Lower leg skin (tissue), 4 donors: ENCODE results near the gene RNF34. TPM values are rescaled to one million over a fixed set of nuclear protein-coding genes. Genes with fewer than 3 reads are reported as not detected.

Experiments used
- DNase-seq, 2 donors: peaks; one replicate each; pipeline ENCODE4 v3.0.0-alpha.2; 2019; ENCODE audit warnings: low spot score in 2 of 2
- H3K4me3 ChIP-seq: fragments of 200-600 bp; sonication (generic); 2 replicates; pipeline ENCODE4 v1.5.1; 2017; ENCODE audit warnings: mild to moderate bottlenecking, low read depth; ENCODE audit not compliant: poor library complexity, severe bottlenecking
- CTCF ChIP-seq, 3 donors: fragments of 450-650 bp; IDR thresholded peaks; one replicate each; pipeline ENCODE4 v1.5.1; 2016; ENCODE audit warnings: antibody characterized with exemption in 3 of 3, mild to moderate bottlenecking in 3 of 3, moderate library complexity in 2 of 3
- POLR2A ChIP-seq, 2 donors: fragments of 450-650 bp; IDR thresholded peaks; one replicate each; pipeline ENCODE4 v1.6.1; 2016 to 2017; ENCODE audit warnings: antibody characterized with exemption in 2 of 2, mild to moderate bottlenecking in 1 of 2, moderate library complexity in 1 of 2
- WGBS, 2 donors: methylation state at CpG; one replicate each; pipeline ENCODE4 v1.1.5; 2018; 5-methylcytosine and 5-hydroxymethylcytosine counted together
- intact Hi-C: fragments of 100-400 bp; cut with DNase I; formaldehyde crosslinking; loops from one replicate; pipeline ENCODE4 v1.15.0; 2023; ENCODE audit warnings: low total_unique reads
- total RNA-seq, 4 donors: library from RNA; depleted of rRNA; stranded (reverse); fragments of >200 nt; gene quantifications; one replicate each; pipeline ENCODE4 v1.1.0, GENCODE V29; 2016

RNF34 gene
- total RNA-seq: 10 to 100 TPM; 18.9 to 32.1 (median 25.8) TPM

- DNase-seq: peak; percentile 98 to 100
- peak within 1 kb of the TSS; percentile 89 for H3K4me3 ChIP-seq
- intact Hi-C loops: no loop called here
- TF ChIP-seq POLR2A (IDR thresholded peaks at IDR 0.05) (peak in 1 of 2 donors; percentile 24), CTCF (IDR thresholded peaks at IDR 0.05) (no peak)
- 0 to 1% methylated on average over 61 to 62 of the region's 77 CpGs for WGBS, 2 donors
These were observed at the start of gene RNF34 for GRCh38 chr12:121399391-121400331. Gene RNF34 (plus strand): TSS chr12:121400118. CDS start chr12:121400213, 95 bp downstream.

GRCh38 chr12:121351820-121352681 is 47.9 kb upstream of the RNF34 start, which contains the start of gene ANAPC5:
Gene ANAPC5 (minus strand): TSS chr12:121352411. CDS start chr12:121352340, 71 bp downstream.
- no peak for TF ChIP-seq CTCF (IDR thresholded peaks at IDR 0.05)
- TF ChIP-seq POLR2A (IDR thresholded peaks at IDR 0.05): no peak
- intact Hi-C loops: no loop called here
- peak; percentile 97 to 98 for DNase-seq

GRCh38 chr12:121352682-121353018 is 47.3 kb upstream of the RNF34 start:
- intact Hi-C loops: no loop called here
- WGBS, 2 donors: 0% methylated on average over 12 of the region's 12 CpGs
- no peak overlapping the region for H3K4me3 ChIP-seq
- TF ChIP-seq POLR2A (IDR thresholded peaks at IDR 0.05) (no peak), CTCF (IDR thresholded peaks at IDR 0.05) (no peak)
- no peak for DNase-seq

More at GRCh38 chr12:121351820-121352681, 47.9 kb upstream of the RNF34 start, which contains the start of gene ANAPC5:
- whole genome bisulfite sequencing, 2 donors: 0 to 1% methylated on average over 34 to 41 of the region's 49 CpGs
- H3K4me3 ChIP-seq: peak within 1 kb of the TSS; percentile 78

- DNase-seq: no peak
- TF ChIP-seq POLR2A (IDR thresholded peaks at IDR 0.05): no peak
- no peak for TF ChIP-seq CTCF (IDR thresholded peaks at IDR 0.05)
- WGBS, 2 donors: 89 to 91% methylated on average over 6 of the region's 6 CpGs
- H3K4me3 ChIP-seq: no peak overlapping the region
- intact Hi-C loops: no loop called here
These were observed 44.1 kb upstream of the RNF34 start for GRCh38 chr12:121355818-121356217.

GRCh38 chr12:121356657-121357056 is 43.3 kb upstream of the RNF34 start:
- TF ChIP-seq CTCF (IDR thresholded peaks at IDR 0.05) (no peak), POLR2A (IDR thresholded peaks at IDR 0.05) (no peak)
- DNase-seq: no peak
- intact Hi-C loops: no loop called here
- H3K4me3 ChIP-seq: no peak overlapping the region
- WGBS, 2 donors: 81 to 87% methylated on average over 3 of the region's 3 CpGs
